ENCODE data around the gene MAPK1.
"Not testable (repeated sequence)": the region's sequence is repeated elsewhere in the genome, so short reads cannot be mapped to it uniquely, and the experiment has no call there.

Gene MAPK1

DNA sequence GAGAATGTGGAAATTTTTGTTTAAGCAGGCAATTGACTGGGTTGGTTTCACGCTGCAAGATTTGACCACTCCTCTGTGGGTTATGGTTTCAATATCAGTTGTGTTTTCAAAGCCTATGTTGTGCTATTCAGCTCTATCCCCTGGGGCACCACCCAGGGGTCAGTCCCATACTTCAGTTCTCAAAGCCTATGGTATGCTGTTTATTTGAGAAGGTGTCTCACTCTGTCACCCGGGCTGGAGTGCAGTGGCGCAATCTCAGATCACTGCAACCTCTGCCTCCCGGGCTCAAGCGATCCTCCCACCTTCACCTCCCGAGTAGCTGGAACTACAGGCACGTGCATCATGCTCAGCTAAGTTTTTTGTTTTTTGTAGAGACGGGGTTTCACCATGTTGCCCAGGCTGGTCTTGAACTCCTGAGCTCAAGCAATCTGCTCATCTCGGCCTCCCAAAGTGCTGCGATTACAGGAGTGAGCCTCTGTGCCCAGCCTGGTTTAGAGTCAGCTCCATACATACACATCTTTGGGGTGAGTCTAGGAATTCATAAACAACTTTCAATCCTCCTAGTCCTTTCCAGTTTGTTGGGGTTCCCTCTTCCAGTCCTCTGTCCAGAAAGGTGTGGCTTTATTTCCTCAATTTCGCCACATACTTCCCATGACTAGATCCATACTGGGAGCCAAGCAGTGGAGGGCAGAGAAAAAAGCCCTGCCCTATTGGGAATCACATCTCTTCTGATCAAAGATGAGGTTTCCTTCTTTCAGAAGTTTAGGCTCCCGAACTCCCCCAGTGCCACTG lies 35.0 kb upstream of the MAPK1 start:
- Histone ChIP-seq H3K9me3 (ENCODE audit: low read length) (no peaks in the 10 kb centered on the region), H3K27me3 (ENCODE audit: control insufficient read depth in 1 of 2, insufficient read depth in 2 of 2, low read length in 2 of 2) (no peaks in the 10 kb centered on the region), H3K36me3 (ENCODE audit: insufficient read depth, low read length) (no peaks in the 10 kb centered on the region), H3K9ac (ENCODE audit: low read length) (no peak overlapping the region), H3K4me1 (ENCODE audit: insufficient read depth, low read length) (no peaks in the 10 kb centered on the region), H3K4me3 (ENCODE audit: low read depth in 1 of 2, low read length in 2 of 2) (no peak overlapping the region), H3K27ac (ENCODE audit: low read depth, low read length) (no peak overlapping the region)

DNA sequence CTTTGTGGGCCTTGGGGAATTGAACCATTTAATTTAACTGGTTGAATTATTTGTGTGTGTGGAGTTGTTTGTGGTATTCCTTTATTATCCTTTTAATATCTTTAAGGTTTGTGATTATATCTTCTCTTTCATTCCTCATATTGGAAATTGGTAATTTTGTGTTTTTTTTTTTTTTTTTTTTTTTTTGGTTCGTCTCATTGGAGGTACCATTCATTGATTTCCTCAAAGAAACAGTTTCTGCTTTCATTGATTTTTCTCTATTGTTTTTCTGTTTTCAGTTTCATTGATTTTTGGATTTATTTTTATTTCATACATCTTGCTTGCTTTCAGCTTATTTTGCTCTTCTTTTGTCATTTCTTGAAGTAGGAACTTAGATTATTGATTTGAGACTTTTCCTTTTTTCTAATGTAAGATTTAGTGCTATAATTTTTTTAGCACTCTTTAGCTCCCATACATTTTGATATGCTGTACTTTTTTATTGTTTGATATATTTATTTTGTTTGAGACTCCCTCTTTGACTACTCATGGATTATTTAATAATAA lies 31.0 kb upstream of the MAPK1 start:
- Histone ChIP-seq H3K4me1 (ENCODE audit: insufficient read depth, low read length) (no peaks in the 10 kb centered on the region), H3K27me3 (ENCODE audit: control insufficient read depth in 1 of 2, insufficient read depth in 2 of 2, low read length in 2 of 2) (no peaks in the 10 kb centered on the region)

DNA sequence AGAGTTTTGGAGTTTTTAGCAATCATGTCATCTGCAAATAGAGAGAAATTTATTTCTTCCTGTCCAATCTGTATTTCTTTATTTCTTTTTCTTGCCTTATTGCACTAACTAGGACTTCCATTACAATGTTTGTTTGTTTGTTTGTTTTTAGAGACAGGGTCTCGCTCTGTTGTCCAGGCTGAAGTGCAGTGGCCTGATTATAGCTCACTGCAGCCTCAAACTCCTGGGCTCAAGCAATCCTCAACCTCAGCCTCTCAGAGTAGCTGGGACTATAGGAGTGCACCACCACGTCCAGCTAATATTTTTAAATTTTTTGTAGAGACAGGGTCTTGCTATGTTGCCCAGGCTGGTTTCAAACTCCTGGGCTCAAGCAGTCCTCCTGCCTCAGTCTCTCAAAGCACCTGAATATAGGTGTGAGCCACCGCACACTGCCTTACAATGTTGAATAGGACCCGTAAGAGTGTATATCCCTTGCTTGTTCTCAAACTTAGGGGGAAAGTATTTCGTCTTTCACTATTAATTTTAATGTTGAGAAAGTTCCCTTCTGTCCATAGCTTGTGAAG lies 29.6 kb upstream of the MAPK1 start:
- Histone ChIP-seq H3K9me3 (ENCODE audit: low read length) (no peaks in the 10 kb centered on the region), H3K4me1 (ENCODE audit: insufficient read depth, low read length) (no peaks in the 10 kb centered on the region), H3K4me3 (ENCODE audit: low read depth in 1 of 2, low read length in 2 of 2) (no peak overlapping the region), H3K9ac (ENCODE audit: low read length) (no peak overlapping the region), H3K27me3 (ENCODE audit: control insufficient read depth in 1 of 2, insufficient read depth in 2 of 2, low read length in 2 of 2) (no peaks in the 10 kb centered on the region), H3K27ac (ENCODE audit: low read depth, low read length) (no peak overlapping the region), H3K36me3 (ENCODE audit: insufficient read depth, low read length) (no peaks in the 10 kb centered on the region)

More for the DNA sequence above, 31.0 kb upstream of the MAPK1 start:
- Histone ChIP-seq H3K9ac (ENCODE audit: low read length) (no peak overlapping the region), H3K36me3 (ENCODE audit: insufficient read depth, low read length) (no peaks in the 10 kb centered on the region), H3K9me3 (ENCODE audit: low read length) (no peaks in the 10 kb centered on the region), H3K4me3 (ENCODE audit: low read depth in 1 of 2, low read length in 2 of 2) (no peak overlapping the region), H3K27ac (ENCODE audit: low read depth, low read length) (no peak overlapping the region)

DNA sequence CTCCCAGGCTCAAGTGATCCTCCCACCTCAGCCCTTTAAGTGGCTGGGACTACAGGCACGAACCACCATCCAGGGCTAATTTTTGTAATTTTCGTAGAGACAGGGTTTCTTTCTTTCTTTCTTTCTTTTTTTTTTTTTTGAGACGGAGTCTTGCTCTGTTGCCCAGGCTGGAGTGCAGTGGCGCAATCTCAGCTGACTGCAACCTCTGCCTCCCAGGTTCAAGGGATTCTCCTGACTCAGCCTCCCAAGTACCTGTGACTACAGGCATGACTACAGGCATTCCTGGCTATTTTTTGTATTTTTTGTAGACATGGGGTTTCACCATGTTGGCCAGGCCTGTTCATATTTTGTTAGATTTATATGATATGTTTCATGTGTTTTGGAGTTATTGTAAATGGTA lies 28.8 kb upstream of the MAPK1 start:
- not testable (repeated sequence) for H3K4me3 ChIP-seq (ENCODE audit: low read depth in 1 of 2, low read length in 2 of 2); H3K4me1 ChIP-seq (ENCODE audit: insufficient read depth, low read length); H3K27me3 ChIP-seq (ENCODE audit: control insufficient read depth in 1 of 2, insufficient read depth in 2 of 2, low read length in 2 of 2)

DNA sequence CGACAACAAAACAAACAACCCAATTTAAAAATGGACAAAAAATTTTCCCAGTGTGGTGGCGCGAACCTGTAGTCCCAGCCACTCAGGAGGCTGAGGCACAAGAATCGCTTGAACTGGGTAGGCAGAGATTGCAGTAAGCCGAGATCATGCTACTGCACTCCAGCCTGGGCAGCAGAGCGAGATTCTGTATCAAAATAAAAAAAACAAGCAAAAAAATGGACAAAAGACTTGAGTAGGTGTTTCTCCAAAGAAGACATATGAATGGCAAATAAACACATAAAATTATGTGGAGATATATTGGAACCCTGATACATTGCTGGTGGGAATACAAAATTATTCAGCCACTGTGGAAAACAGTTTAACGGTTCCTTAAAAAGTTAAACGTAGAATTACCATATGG lies 27.4 kb upstream of the MAPK1 start:
- H3K9ac ChIP-seq (ENCODE audit: low read length): no peak overlapping the region
- H3K4me3 ChIP-seq (ENCODE audit: low read depth in 1 of 2, low read length in 2 of 2): no peak overlapping the region
- H3K9me3 ChIP-seq (ENCODE audit: low read length): no peaks in the 10 kb centered on the region
- no peaks in the 10 kb centered on the region for H3K36me3 ChIP-seq (ENCODE audit: insufficient read depth, low read length)
- H3K27me3 ChIP-seq (ENCODE audit: control insufficient read depth in 1 of 2, insufficient read depth in 2 of 2, low read length in 2 of 2): no peaks in the 10 kb centered on the region
- no peak overlapping the region for H3K27ac ChIP-seq (ENCODE audit: low read depth, low read length)
- no peaks in the 10 kb centered on the region for H3K4me1 ChIP-seq (ENCODE audit: insufficient read depth, low read length)

More for the DNA sequence above, 28.8 kb upstream of the MAPK1 start:
- H3K36me3 ChIP-seq (ENCODE audit: insufficient read depth, low read length); H3K9ac ChIP-seq (ENCODE audit: low read length); H3K9me3 ChIP-seq (ENCODE audit: low read length); H3K27ac ChIP-seq (ENCODE audit: low read depth, low read length): not testable (repeated sequence)

DNA sequence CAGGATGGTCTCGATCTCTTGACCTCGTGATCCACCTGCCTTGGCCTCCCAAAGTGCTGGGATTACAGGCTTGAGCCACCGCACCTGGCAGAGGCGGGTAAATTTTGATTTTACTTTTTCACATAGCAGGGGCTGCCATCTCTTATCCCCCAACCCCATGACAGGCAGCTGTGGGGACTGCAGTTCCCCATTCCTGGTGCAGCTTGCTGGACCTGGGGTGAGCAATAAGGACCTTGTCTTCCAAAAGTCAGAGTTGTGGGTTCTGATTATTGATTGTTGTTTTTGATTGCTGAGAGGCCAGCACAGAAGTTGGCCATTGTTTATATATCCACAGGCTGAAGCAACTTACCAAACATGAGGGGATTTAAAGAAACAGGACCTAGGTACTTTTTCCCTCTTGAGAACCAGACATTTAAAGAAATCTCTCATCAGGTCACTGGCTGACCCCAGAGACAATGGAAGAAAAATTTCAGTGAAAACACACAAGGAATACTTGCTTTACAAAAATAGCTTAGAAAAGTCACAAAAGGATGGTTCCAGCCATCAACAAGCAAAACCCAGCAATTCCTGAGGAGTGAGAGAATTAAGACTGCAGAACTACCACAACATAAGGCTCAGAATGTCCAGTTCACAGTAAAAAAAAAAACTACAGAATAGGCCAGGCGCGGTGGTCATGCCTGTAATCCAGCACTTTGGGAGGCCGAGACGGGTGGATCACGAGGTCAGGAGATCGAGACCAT lies 22.0 kb upstream of the MAPK1 start:
- Histone ChIP-seq H3K4me1 (ENCODE audit: insufficient read depth, low read length) (no peaks in the 10 kb centered on the region), H3K9me3 (ENCODE audit: low read length) (no peaks in the 10 kb centered on the region), H3K36me3 (ENCODE audit: insufficient read depth, low read length) (no peaks in the 10 kb centered on the region), H3K9ac (ENCODE audit: low read length) (no peak overlapping the region), H3K4me3 (ENCODE audit: low read depth in 1 of 2, low read length in 2 of 2) (no peak overlapping the region), H3K27me3 (ENCODE audit: control insufficient read depth in 1 of 2, insufficient read depth in 2 of 2, low read length in 2 of 2) (no peaks in the 10 kb centered on the region), H3K27ac (ENCODE audit: low read depth, low read length) (no peak overlapping the region)

DNA sequence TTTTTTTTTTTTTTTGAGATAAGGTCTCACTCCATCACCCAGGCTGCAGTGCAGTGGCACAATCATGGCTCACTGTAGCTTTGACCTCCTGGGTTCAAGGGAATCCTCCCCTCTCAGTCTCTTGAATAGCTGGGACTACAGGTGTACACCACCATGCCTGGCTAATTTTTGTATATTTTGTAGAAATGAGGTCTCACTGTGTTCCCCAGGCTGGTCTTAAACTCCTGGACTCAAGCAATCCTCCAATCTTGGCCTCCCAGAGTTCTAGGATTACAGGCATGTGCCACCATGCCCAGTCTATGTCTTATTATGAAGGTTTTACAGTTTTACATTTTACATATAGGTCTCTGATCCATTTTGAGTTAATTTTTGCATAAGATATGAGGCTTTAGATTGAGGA lies 20.4 kb upstream of the MAPK1 start:
- H3K27ac ChIP-seq (ENCODE audit: low read depth, low read length): no peak overlapping the region

DNA sequence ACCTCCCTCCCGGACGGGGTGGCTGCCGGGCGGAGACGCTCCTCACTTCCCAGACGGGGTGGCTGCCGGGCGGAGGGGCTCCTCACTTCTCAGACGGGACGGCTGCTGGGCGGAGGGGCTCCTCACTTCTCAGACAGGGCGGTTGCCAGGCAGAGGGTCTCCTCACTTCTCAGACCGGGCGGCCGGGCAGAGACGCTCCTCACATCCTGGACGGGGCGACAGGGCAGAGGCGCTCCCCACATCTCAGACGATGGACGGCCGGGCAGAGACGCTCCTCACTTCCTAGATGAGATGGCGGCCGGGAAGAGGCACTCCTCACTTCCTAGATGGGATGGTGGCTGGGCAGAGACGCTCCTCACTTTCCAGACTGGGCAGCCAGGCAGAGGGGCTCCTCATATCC lies 16.5 kb upstream of the MAPK1 start:
- H3K4me1 ChIP-seq (ENCODE audit: insufficient read depth, low read length); H3K9ac ChIP-seq (ENCODE audit: low read length); H3K36me3 ChIP-seq (ENCODE audit: insufficient read depth, low read length); H3K27ac ChIP-seq (ENCODE audit: low read depth, low read length); H3K4me3 ChIP-seq (ENCODE audit: low read depth in 1 of 2, low read length in 2 of 2); H3K9me3 ChIP-seq (ENCODE audit: low read length); H3K27me3 ChIP-seq (ENCODE audit: control insufficient read depth in 1 of 2, insufficient read depth in 2 of 2, low read length in 2 of 2): not testable (repeated sequence)

More for the DNA sequence above, 20.4 kb upstream of the MAPK1 start:
- Histone ChIP-seq H3K9me3 (ENCODE audit: low read length) (no peaks in the 10 kb centered on the region), H3K27me3 (ENCODE audit: control insufficient read depth in 1 of 2, insufficient read depth in 2 of 2, low read length in 2 of 2) (no peaks in the 10 kb centered on the region), H3K36me3 (ENCODE audit: insufficient read depth, low read length) (no peaks in the 10 kb centered on the region), H3K4me3 (ENCODE audit: low read depth in 1 of 2, low read length in 2 of 2) (no peak overlapping the region), H3K4me1 (ENCODE audit: insufficient read depth, low read length) (no peaks in the 10 kb centered on the region), H3K9ac (ENCODE audit: low read length) (no peak overlapping the region)

DNA sequence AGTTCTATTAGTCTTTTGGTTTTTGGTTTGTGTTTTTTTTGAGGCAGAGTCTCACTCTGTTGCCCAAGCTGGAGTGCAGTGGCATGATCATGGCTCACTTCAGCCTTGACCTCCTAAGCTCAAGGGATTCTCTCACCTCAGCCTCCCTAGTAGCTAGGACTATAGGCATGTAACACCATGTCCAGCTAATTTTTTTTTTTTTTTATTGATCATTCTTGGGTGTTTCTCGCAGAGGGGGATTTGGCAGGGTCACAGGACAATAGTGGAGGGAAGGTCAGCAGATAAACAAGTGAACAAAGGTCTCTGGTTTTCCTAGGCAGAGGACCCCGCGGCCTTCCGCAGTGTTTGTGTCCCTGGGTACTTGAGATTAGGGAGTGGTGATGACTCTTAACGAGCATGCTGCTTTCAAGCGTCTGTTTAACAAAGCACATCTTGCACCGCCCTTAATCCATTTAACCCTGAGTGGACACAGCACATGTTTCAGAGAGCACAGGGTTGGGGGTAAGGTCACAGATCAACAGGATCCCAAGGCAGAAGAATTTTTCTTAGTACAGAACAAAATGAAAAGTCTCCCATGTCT lies 15.4 kb upstream of the MAPK1 start:
- not testable (repeated sequence) for H3K27ac ChIP-seq (ENCODE audit: low read depth, low read length); H3K4me3 ChIP-seq (ENCODE audit: low read depth in 1 of 2, low read length in 2 of 2); H3K36me3 ChIP-seq (ENCODE audit: insufficient read depth, low read length); H3K9me3 ChIP-seq (ENCODE audit: low read length); H3K27me3 ChIP-seq (ENCODE audit: control insufficient read depth in 1 of 2, insufficient read depth in 2 of 2, low read length in 2 of 2); H3K4me1 ChIP-seq (ENCODE audit: insufficient read depth, low read length); H3K9ac ChIP-seq (ENCODE audit: low read length)

DNA sequence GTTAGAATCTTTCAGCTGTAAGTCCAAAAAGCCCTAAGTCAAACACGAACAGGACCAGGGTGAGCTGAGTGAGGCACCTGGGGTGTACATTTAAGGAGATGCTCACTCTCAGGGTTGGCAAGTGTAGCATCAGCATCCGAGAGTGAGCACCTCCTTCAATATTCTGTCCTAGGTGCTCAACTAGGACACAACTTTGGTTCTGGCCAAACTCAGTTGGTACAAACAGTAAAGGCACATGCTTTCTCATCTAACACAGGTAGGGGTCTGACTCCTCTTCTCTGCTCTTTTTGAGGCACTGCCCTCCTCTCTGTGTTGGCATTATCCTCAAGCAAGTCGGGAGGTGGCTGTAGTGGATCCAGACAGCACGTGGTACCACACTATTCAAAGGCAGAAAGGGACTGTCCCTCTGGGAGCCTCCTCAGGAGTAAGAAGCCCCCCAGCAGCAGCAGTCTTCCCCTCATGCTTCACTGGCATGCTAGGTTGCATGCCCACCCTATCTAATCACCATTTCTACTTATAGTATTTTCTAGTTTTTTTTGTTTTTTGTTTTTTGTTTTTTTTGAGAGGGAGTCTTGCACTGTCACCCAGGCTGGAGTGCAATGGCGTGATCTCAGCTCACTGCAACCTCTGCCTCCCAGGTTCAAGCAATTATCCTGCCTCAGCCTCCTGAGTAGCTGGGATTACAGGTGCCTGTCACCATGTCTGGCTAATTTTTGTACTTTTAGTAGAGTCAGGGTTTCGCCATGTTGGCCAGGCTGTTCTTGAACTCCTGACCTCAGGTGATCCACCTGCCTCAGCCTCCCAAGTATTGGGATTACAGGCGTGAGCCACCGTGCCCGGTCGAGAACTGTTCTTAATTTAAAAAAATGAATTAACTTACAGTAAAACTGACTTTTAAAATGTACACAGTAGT lies 14.7 kb upstream of the MAPK1 start:
- no peaks in the 10 kb centered on the region for H3K36me3 ChIP-seq (ENCODE audit: insufficient read depth, low read length)
- no peaks in the 10 kb centered on the region for H3K27me3 ChIP-seq (ENCODE audit: control insufficient read depth in 1 of 2, insufficient read depth in 2 of 2, low read length in 2 of 2)
- no peak overlapping the region for H3K27ac ChIP-seq (ENCODE audit: low read depth, low read length)
- no peaks in the 10 kb centered on the region for H3K4me1 ChIP-seq (ENCODE audit: insufficient read depth, low read length)
- H3K9me3 ChIP-seq (ENCODE audit: low read length): no peaks in the 10 kb centered on the region
- H3K4me3 ChIP-seq (ENCODE audit: low read depth in 1 of 2, low read length in 2 of 2): no peak overlapping the region
- no peak overlapping the region for H3K9ac ChIP-seq (ENCODE audit: low read length)

Data from muscle layer of colon (tissue), 2 donors.